H9 (cell line): ENCODE measurements around the gene NUDT16L1. TPM values are rescaled to one million over a fixed set of nuclear protein-coding genes. Genes with fewer than 3 reads are reported as not detected.

Experiments used
- DNase-seq: peaks from one replicate; pipeline ENCODE4 v3.0.0-alpha.2; 2017
- H2AFZ ChIP-seq: one replicate; pipeline ENCODE4 v1.6.1; 2013; ENCODE audit warnings: mild to moderate bottlenecking, low read length, control low read depth, moderate library complexity
- H2AK5ac ChIP-seq: 2 replicates; pipeline ENCODE4 v1.6.1; 2013; ENCODE audit warnings: low read length, control low read depth, mixed read lengths; ENCODE audit not compliant: insufficient read length
- H2BK120ac ChIP-seq: one replicate; pipeline ENCODE4 v1.6.1; 2013; ENCODE audit warnings: low read depth, mild to moderate bottlenecking, low read length, control low read depth, inconsistent platforms; ENCODE audit not compliant: poor library complexity, severe bottlenecking
- H2BK12ac ChIP-seq: 2 replicates; pipeline ENCODE4 v1.6.1; 2013; ENCODE audit warnings: low read length, control low read depth, mixed read lengths, low read depth; ENCODE audit not compliant: insufficient read length
- H2BK15ac ChIP-seq: 2 replicates; pipeline ENCODE4 v1.6.1; 2013; ENCODE audit warnings: low read depth, low read length, control low read depth
- H2BK20ac ChIP-seq: one replicate; pipeline ENCODE4 v1.6.1; 2013; ENCODE audit warnings: low read depth, mild to moderate bottlenecking, low read length, control low read depth, inconsistent platforms; ENCODE audit not compliant: poor library complexity, severe bottlenecking
- H2BK5ac ChIP-seq: 2 replicates; pipeline ENCODE4 v1.6.1; 2013; ENCODE audit warnings: low read length, control low read depth, mixed read lengths; ENCODE audit not compliant: insufficient read length
- H3K14ac ChIP-seq: 2 replicates; pipeline ENCODE4 v1.6.1; 2013; ENCODE audit warnings: low read length, control low read depth; ENCODE audit not compliant: insufficient read depth
- H3K18ac ChIP-seq: 2 replicates; pipeline ENCODE4 v1.6.1; 2013; ENCODE audit warnings: low read depth, mild to moderate bottlenecking, mixed read lengths, low read length, control low read depth; ENCODE audit not compliant: insufficient read length
- H3K23ac ChIP-seq: 2 replicates; pipeline ENCODE4 v1.6.1; 2013; ENCODE audit warnings: low read length, control low read depth, mixed read lengths, low read depth; ENCODE audit not compliant: insufficient read length
- H3K23me2 ChIP-seq: 2 replicates; pipeline ENCODE4 v1.6.1; 2013; ENCODE audit warnings: low read depth, mild to moderate bottlenecking, mixed read lengths, low read length, control low read depth; ENCODE audit not compliant: insufficient read length, poor library complexity, severe bottlenecking
- H3K27ac ChIP-seq: 2 replicates; pipeline ENCODE4 v1.5.1; 2013; ENCODE audit warnings: low read length, control low read depth, mixed read lengths, low read depth; ENCODE audit not compliant: insufficient read length
- H3K27me3 ChIP-seq: 2 replicates; pipeline ENCODE4 v1.6.1; 2013; ENCODE audit warnings: low read length, control low read depth, inconsistent platforms; ENCODE audit not compliant: insufficient read depth
- H3K4ac ChIP-seq: 2 replicates; pipeline ENCODE4 v1.6.1; 2013; ENCODE audit warnings: low read depth, mild to moderate bottlenecking, control low read depth, inconsistent platforms, low read length, moderate library complexity
- H3K4me1 ChIP-seq: 2 replicates; pipeline ENCODE4 v1.6.1; 2013; ENCODE audit warnings: low read length, control low read depth, inconsistent platforms; ENCODE audit not compliant: insufficient read depth
- H3K4me2 ChIP-seq: 2 replicates; pipeline ENCODE4 v1.6.1; 2013; ENCODE audit warnings: low read length, control low read depth, mixed read lengths; ENCODE audit not compliant: insufficient read length, insufficient read depth
- H3K56ac ChIP-seq: 2 replicates; pipeline ENCODE4 v1.6.1; 2013; ENCODE audit warnings: low read depth, mild to moderate bottlenecking, mixed read lengths, low read length, control low read depth; ENCODE audit not compliant: insufficient read length
- H3K79me1 ChIP-seq: 2 replicates; pipeline ENCODE4 v1.6.1; 2013; ENCODE audit warnings: low read depth, mild to moderate bottlenecking, moderate library complexity, low read length, control low read depth, inconsistent platforms; ENCODE audit not compliant: insufficient read depth, poor library complexity, severe bottlenecking
- H3K79me2 ChIP-seq: 2 replicates; pipeline ENCODE4 v1.6.1; 2013; ENCODE audit warnings: low read length, control low read depth, inconsistent platforms; ENCODE audit not compliant: insufficient read depth
- H3K9ac ChIP-seq: 2 replicates; pipeline ENCODE4 v1.6.1; 2013; ENCODE audit warnings: low read length, control low read depth, mixed read lengths; ENCODE audit not compliant: insufficient read length; ENCODE audit errors: extremely low read depth
- H3K9me3 ChIP-seq: one replicate; pipeline ENCODE4 v1.6.1; 2013; ENCODE audit warnings: low read depth, low read length, inconsistent platforms; ENCODE audit not compliant: control insufficient read depth
- H3T11ph ChIP-seq: one replicate; pipeline ENCODE4 v1.6.1; 2013; ENCODE audit warnings: mild to moderate bottlenecking, low read length, control low read depth, inconsistent platforms
- H4K20me1 ChIP-seq: one replicate; pipeline ENCODE4 v1.6.1; 2013; ENCODE audit not compliant: control insufficient read depth, insufficient read length, insufficient read depth
- H4K5ac ChIP-seq: 2 replicates; pipeline ENCODE4 v1.6.1; 2013; ENCODE audit warnings: low read depth, mild to moderate bottlenecking, mixed read lengths, low read length, control low read depth; ENCODE audit not compliant: insufficient read length
- H4K8ac ChIP-seq: replicated peaks from 2 replicates; pipeline ENCODE4 v1.6.1; 2013; ENCODE audit warnings: low read length, control low read depth, mixed read lengths, low read depth; ENCODE audit not compliant: insufficient read length
- H4K91ac ChIP-seq: 2 replicates; pipeline ENCODE4 v1.6.1; 2013; ENCODE audit warnings: low read depth, mild to moderate bottlenecking, moderate library complexity, mixed read lengths, low read length, control low read depth; ENCODE audit not compliant: insufficient read length
- H3K27ac Mint-ChIP-seq, 3 experiments: 2 replicates in 2 of 3; 3 replicates in 1 of 3; pipeline ENCODE4 v1.8.0; 2020 to 2021; ENCODE audit warnings: mixed read lengths in 3 of 3, mild to moderate bottlenecking in 1 of 3, moderate library complexity in 1 of 3
- H3K27me3 Mint-ChIP-seq: 2 replicates; pipeline ENCODE4 v1.8.0; 2021; ENCODE audit warnings: low read depth, mild to moderate bottlenecking, moderate library complexity, mixed read lengths
- H3K36me3 Mint-ChIP-seq, 3 experiments: 2 replicates in 2 of 3; 3 replicates in 1 of 3; pipeline ENCODE4 v1.8.0; 2020 to 2021; ENCODE audit warnings: low read depth in 3 of 3, mixed read lengths in 3 of 3; ENCODE audit not compliant: insufficient read depth in 1 of 3
- H3K4me1 Mint-ChIP-seq, 2 experiments: 2 replicates each; pipeline ENCODE4 v1.8.0; 2020; ENCODE audit warnings: mixed read lengths in 2 of 2
- H3K4me3 Mint-ChIP-seq, 2 experiments: 2 replicates in 1 of 2; 3 replicates in 1 of 2; pipeline ENCODE4 v1.8.0; 2020 to 2021; ENCODE audit warnings: mild to moderate bottlenecking in 2 of 2, mixed read lengths in 2 of 2, moderate library complexity in 1 of 2
- H3K9me3 Mint-ChIP-seq, 2 experiments: 2 replicates in 1 of 2; 3 replicates in 1 of 2; pipeline ENCODE4 v1.8.0; 2020; ENCODE audit warnings: mild to moderate bottlenecking in 2 of 2, mixed read lengths in 2 of 2, moderate library complexity in 1 of 2
- CTCF ChIP-seq: fragments of 200-600 bp; sonication (generic); conservative IDR thresholded peaks from 3 replicates; pipeline ENCODE4 v1.8.0; 2021; ENCODE audit warnings: antibody characterized with exemption, mild to moderate bottlenecking
- WGBS: extraction: QIAGEN DNeasy Blood & Tissue Kit; methylation state at CpG from one replicate; pipeline ENCODE4 v1.1.7; 2013; ENCODE audit warnings: missing lambda C conversion rate, low lambda C conversion rate, mixed read lengths; ENCODE audit not compliant: insufficient read length; ENCODE audit errors: extremely low coverage; 5-methylcytosine and 5-hydroxymethylcytosine counted together
- total RNA-seq: library from RNA; stranded (reverse); gene quantifications from 2 replicates; pipeline ENCODE4 v1.2.1, GENCODE V29; 2021

The NUDT16L1 gene
- total RNA-seq, 1 experiment from 2014 or later: 49.4 TPM

GRCh38 chr16:4684058-4684715 lies 9.2 kb upstream of the NUDT16L1 start:
- Histone ChIP-seq H2AK5ac (no peak overlapping the region), H3K14ac (no peak overlapping the region), H3K18ac (no peak overlapping the region), H2BK15ac (no peak overlapping the region), H3K4me1 (no peaks in the 10 kb centered on the region), H2BK5ac (no peak overlapping the region), H3K27ac (no peak overlapping the region), H3K4me2 (no peak overlapping the region), H4K20me1 (no peaks in the 10 kb centered on the region), H3K27me3 (no peaks in the 10 kb centered on the region), H2BK20ac (no peak overlapping the region), H4K91ac (no peak overlapping the region), H3K79me2 (no peaks in the 10 kb centered on the region), H3K9me3 (no peaks in the 10 kb centered on the region), H3K9ac (no peak overlapping the region), H3K4ac (no peak overlapping the region), H2BK120ac (no peak overlapping the region), H3K23me2 (no peaks in the 10 kb centered on the region), H2BK12ac (no peak overlapping the region), H3T11ph (no peak overlapping the region), H4K5ac (no peak overlapping the region), H2AFZ (no peak overlapping the region), H3K56ac (no peak overlapping the region), H3K23ac (no peak overlapping the region), H3K79me1 (no peaks in the 10 kb centered on the region), H4K8ac (no peak overlapping the region)
- H3K27me3 Mint-ChIP-seq: no peaks in the 10 kb centered on the region
- no peaks in the 10 kb centered on the region for H3K9me3 Mint-ChIP-seq
- no peak overlapping the region for H3K4me3 Mint-ChIP-seq
- no peaks in the 10 kb centered on the region for H3K4me1 Mint-ChIP-seq
- no peak for DNase-seq
- peaks cover 2 to 36% (median 26%) of the 10 kb centered on the region in 3 experiments; a peak in 6 of 7 replicates for H3K36me3 Mint-ChIP-seq
- no CpG with 5 or more reads among the region's 23 CpGs for WGBS
- TF ChIP-seq CTCF: no peak
- H3K27ac Mint-ChIP-seq: 0 out of 7 replicates have a peak overlapping the region, but pooled peaks of 1 of the 3 experiments have one; percentile 52
